HG03280 (cell line): ENCODE data around the gene PTMA.
"Not testable (repeated sequence)": the region's sequence is repeated elsewhere in the genome, so short reads cannot be mapped to it uniquely, and the experiment has no call there.

ENCODE experiments used
- ATAC-seq: cut with Tn5 transposase; IDR thresholded peaks from one replicate; pipeline ENCODE4 v1.9.1; 2021; ENCODE audit warnings: mild to moderate bottlenecking, moderate library complexity; ENCODE audit not compliant: unreplicated experiment

PTMA gene

GRCh38 chr2:231707927-231708772, at the start of gene PTMA:
Gene PTMA (plus strand): TSS chr2:231708525. CDS start chr2:231708707, 182 bp downstream.
- peak; percentile 61 for ATAC-seq

GRCh38 chr2:231660073-231660472, 48.3 kb upstream of the PTMA start:
- not testable (repeated sequence) for ATAC-seq

GRCh38 chr2:231660860-231661259, 47.5 kb upstream of the PTMA start:
- ATAC-seq: no peak

GRCh38 chr2:231661422-231662027, 46.8 kb upstream of the PTMA start:
- ATAC-seq: no peak

- peak; percentile 76 for ATAC-seq
These were observed 46.1 kb upstream of the PTMA start for GRCh38 chr2:231662028-231662810.

GRCh38 chr2:231662811-231663457, 45.4 kb upstream of the PTMA start:
- no peak for ATAC-seq

- no peak for ATAC-seq
These were observed 44.7 kb upstream of the PTMA start for GRCh38 chr2:231663458-231664212.

GRCh38 chr2:231664727-231665126, 43.6 kb upstream of the PTMA start:
- ATAC-seq: no peak

- ATAC-seq: no peak
These were observed 42.8 kb upstream of the PTMA start for GRCh38 chr2:231665245-231666170.

GRCh38 chr2:231666171-231667095, 41.9 kb upstream of the PTMA start:
- ATAC-seq: peak; percentile 35

- no peak for ATAC-seq
These were observed 41.3 kb upstream of the PTMA start for GRCh38 chr2:231667096-231667427.

- no peak for ATAC-seq
These were observed 40.8 kb upstream of the PTMA start for GRCh38 chr2:231667496-231667895.

GRCh38 chr2:231668981-231669380, 39.3 kb upstream of the PTMA start:
- ATAC-seq: no peak

GRCh38 chr2:231671270-231672050, 36.9 kb upstream of the PTMA start:
- ATAC-seq: peak; percentile 49

- ATAC-seq: peak; percentile 43
These were observed 35.5 kb upstream of the PTMA start for GRCh38 chr2:231672617-231673347.

- ATAC-seq: no peak
These were observed 35.0 kb upstream of the PTMA start for GRCh38 chr2:231673348-231673770.
